Osteoblast (primary cell): ENCODE measurements around the gene CUX1. TPM values are rescaled to one million over a fixed set of nuclear protein-coding genes. Genes with fewer than 3 reads are reported as not detected.
A peak's percentile ranks its signal among the peaks of the same experiment; 100 is the strongest.

ENCODE experiments used
- DNase-seq: peaks from one replicate; pipeline ENCODE4 v3.0.0; 2011; ENCODE audit warnings: low spot score, mixed read lengths; ENCODE audit not compliant: insufficient read length; ENCODE audit errors: missing footprints
- H2AFZ ChIP-seq: 2 replicates; pipeline ENCODE4 v1.6.0; 2011; ENCODE audit warnings: mild to moderate bottlenecking, low read length
- H3K27ac ChIP-seq: 2 replicates; pipeline ENCODE4 v1.5.1; 2011; ENCODE audit warnings: mild to moderate bottlenecking, low read depth, low read length, moderate library complexity
- H3K27me3 ChIP-seq: 2 replicates; pipeline ENCODE4 v1.6.0; 2012; ENCODE audit warnings: mild to moderate bottlenecking, control low read depth, inconsistent platforms, low read length, moderate library complexity; ENCODE audit not compliant: insufficient read depth
- H3K36me3 ChIP-seq: 2 replicates; pipeline ENCODE4 v1.5.1; 2011; ENCODE audit warnings: mild to moderate bottlenecking, low read length, control low read depth, moderate library complexity; ENCODE audit not compliant: insufficient read depth
- H3K4me1 ChIP-seq: 2 replicates; pipeline ENCODE4 v1.5.1; 2011; ENCODE audit warnings: mild to moderate bottlenecking, low read length, control low read depth, moderate library complexity; ENCODE audit not compliant: insufficient read depth
- H3K4me2 ChIP-seq: 2 replicates; pipeline ENCODE4 v1.6.0; 2011; ENCODE audit warnings: mild to moderate bottlenecking, low read length; ENCODE audit not compliant: insufficient read depth
- H3K4me3 ChIP-seq: fragments of 200-600 bp; sonication (generic); 3 replicates; pipeline ENCODE4 v1.5.1; 2012; ENCODE audit warnings: mild to moderate bottlenecking, low read length, inconsistent platforms; ENCODE audit not compliant: insufficient read depth
- H3K79me2 ChIP-seq: 2 replicates; pipeline ENCODE4 v1.6.0; 2012; ENCODE audit warnings: mild to moderate bottlenecking, low read length, control low read depth, inconsistent platforms; ENCODE audit not compliant: insufficient read depth
- H3K9me3 ChIP-seq: 2 replicates; pipeline ENCODE4 v1.5.1; 2011; ENCODE audit warnings: low read depth, low read length, control low read depth
- H4K20me1 ChIP-seq: 2 replicates; pipeline ENCODE4 v1.6.0; 2012; ENCODE audit warnings: mild to moderate bottlenecking, low read length, control low read depth; ENCODE audit not compliant: insufficient read depth
- CTCF ChIP-seq: IDR thresholded peaks from 2 replicates; pipeline ENCODE4 v1.5.1; 2011; ENCODE audit warnings: mild to moderate bottlenecking, low read depth, low read length, moderate library complexity; ENCODE audit errors: extremely low read depth
- total RNA-seq: library from RNA; depleted of rRNA; stranded (reverse); fragments of >200 nt; gene quantifications from 2 replicates; pipeline ENCODE4 v1.2.3, GENCODE V29; 2012

CUX1 gene
- total RNA-seq, 1 donor = 41.6 TPM

- Histone ChIP-seq H3K79me2 (no peaks in the 10 kb centered on the region), H3K4me1 (peaks cover 5% of the 10 kb centered on the region), H2AFZ (no peak overlapping the region), H3K27ac (no peak overlapping the region), H3K36me3 (no peaks in the 10 kb centered on the region), H4K20me1 (peaks cover 3% of the 10 kb centered on the region), H3K4me3 (no peak overlapping the region), H3K27me3 (no peaks in the 10 kb centered on the region), H3K9me3 (no peaks in the 10 kb centered on the region), H3K4me2 (no peak overlapping the region)
- no peak for DNase-seq
- no peak for TF ChIP-seq CTCF
Measured at GRCh38 chr7:102079140-102080018, 262.0 kb downstream of the CUX1 start.

GRCh38 chr7:102080019-102080433, 262.6 kb downstream of the CUX1 start:
- Histone ChIP-seq H3K4me1 (peaks cover 5% of the 10 kb centered on the region), H3K36me3 (no peaks in the 10 kb centered on the region), H2AFZ (no peak overlapping the region), H3K27ac (no peak overlapping the region), H3K4me3 (no peak overlapping the region), H3K4me2 (no peak overlapping the region), H4K20me1 (peaks cover 3% of the 10 kb centered on the region), H3K27me3 (no peaks in the 10 kb centered on the region), H3K9me3 (no peaks in the 10 kb centered on the region), H3K79me2 (no peaks in the 10 kb centered on the region)
- peak; percentile 5 for DNase-seq
- TF ChIP-seq CTCF = no peak

GRCh38 chr7:102080434-102081243, 263.2 kb downstream of the CUX1 start:
- Histone ChIP-seq H3K4me2 (no peak overlapping the region), H3K4me1 (peaks cover 5% of the 10 kb centered on the region), H3K79me2 (no peaks in the 10 kb centered on the region), H3K36me3 (no peaks in the 10 kb centered on the region), H2AFZ (no peak overlapping the region), H3K4me3 (no peak overlapping the region), H3K27ac (no peak overlapping the region), H4K20me1 (peaks cover 3% of the 10 kb centered on the region), H3K27me3 (no peaks in the 10 kb centered on the region), H3K9me3 (no peaks in the 10 kb centered on the region)
- peak; percentile 49 for DNase-seq
- no peak for TF ChIP-seq CTCF

GRCh38 chr7:102081244-102081627, 263.8 kb downstream of the CUX1 start:
- Histone ChIP-seq H2AFZ (no peak overlapping the region), H3K9me3 (no peaks in the 10 kb centered on the region), H3K79me2 (no peaks in the 10 kb centered on the region), H4K20me1 (peaks cover 3% of the 10 kb centered on the region), H3K4me2 (no peak overlapping the region), H3K27ac (no peak overlapping the region), H3K36me3 (no peaks in the 10 kb centered on the region), H3K27me3 (no peaks in the 10 kb centered on the region), H3K4me1 (peaks cover 5% of the 10 kb centered on the region), H3K4me3 (no peak overlapping the region)
- DNase-seq = no peak
- TF ChIP-seq CTCF = no peak
